ENCODE measurements around the gene LRRC34.

DNA sequence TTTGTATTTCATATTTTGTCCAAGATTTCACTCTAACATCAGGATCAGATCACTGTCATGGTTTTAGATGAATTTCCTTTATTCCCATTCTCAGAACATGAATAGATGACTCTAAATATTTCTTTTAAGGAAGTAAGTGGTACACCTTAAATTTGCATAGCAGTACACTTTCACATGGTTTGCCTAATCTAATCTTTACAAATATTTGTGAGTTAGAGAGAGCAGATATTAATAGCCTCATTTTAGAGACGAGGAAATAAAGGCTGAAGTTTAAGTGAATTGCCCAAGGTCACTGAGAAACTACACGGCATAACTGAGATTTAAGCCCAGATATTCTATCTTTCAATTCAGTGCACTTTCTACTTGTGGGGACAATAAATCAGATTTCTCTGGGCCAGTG, 62.0 kb downstream of the LRRC34 start:
- TF ChIP-seq, protein P1, sequence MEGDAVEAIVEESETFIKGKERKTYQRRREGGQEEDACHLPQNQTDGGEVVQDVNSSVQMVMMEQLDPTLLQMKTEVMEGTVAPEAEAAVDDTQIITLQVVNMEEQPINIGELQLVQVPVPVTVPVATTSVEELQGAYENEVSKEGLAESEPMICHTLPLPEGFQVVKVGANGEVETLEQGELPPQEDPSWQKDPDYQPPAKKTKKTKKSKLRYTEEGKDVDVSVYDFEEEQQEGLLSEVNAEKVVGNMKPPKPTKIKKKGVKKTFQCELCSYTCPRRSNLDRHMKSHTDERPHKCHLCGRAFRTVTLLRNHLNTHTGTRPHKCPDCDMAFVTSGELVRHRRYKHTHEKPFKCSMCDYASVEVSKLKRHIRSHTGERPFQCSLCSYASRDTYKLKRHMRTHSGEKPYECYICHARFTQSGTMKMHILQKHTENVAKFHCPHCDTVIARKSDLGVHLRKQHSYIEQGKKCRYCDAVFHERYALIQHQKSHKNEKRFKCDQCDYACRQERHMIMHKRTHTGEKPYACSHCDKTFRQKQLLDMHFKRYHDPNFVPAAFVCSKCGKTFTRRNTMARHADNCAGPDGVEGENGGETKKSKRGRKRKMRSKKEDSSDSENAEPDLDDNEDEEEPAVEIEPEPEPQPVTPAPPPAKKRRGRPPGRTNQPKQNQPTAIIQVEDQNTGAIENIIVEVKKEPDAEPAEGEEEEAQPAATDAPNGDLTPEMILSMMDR (IDR thresholded peaks at IDR 0.05) = no peak
- no peak for TF ChIP-seq POLR2A (IDR thresholded peaks at IDR 0.05)

Measured in heart left ventricle (tissue), 13 donors.